Lung microvascular endothelial cell (primary cell): ENCODE data around the gene BLNK. TPM values are rescaled to one million over a fixed set of nuclear protein-coding genes. Genes with fewer than 3 reads are reported as not detected.
"Not testable (repeated sequence)": the region's sequence is repeated elsewhere in the genome, so short reads cannot be mapped to it uniquely, and the experiment has no call there.

Experiments used
- DNase-seq, 2 donors: peaks; one replicate each; pipeline versions ENCODE4 v3.0.0 to v3.0.0-alpha.2; 2010; ENCODE audit warnings: low read depth in 2 of 2
- total RNA-seq: library from RNA; depleted of rRNA; stranded (reverse); fragments of >200 nt; gene quantifications from 2 replicates; pipeline ENCODE4 v1.2.1, GENCODE V29; 2014

BLNK gene
- total RNA-seq, 1 donor from 2014 or later: not detected

GRCh38 chr10:96227206-96227605 is 44.2 kb downstream of the BLNK start:
- DNase-seq: no peak

GRCh38 chr10:96225119-96225518 is 46.2 kb downstream of the BLNK start:
- no peak for DNase-seq

GRCh38 chr10:96222908-96223307 is 48.5 kb downstream of the BLNK start:
- no peak for DNase-seq

- DNase-seq: no peak
Measured at GRCh38 chr10:96222441-96222840, 48.9 kb downstream of the BLNK start.

GRCh38 chr10:96218826-96219225 is 52.5 kb downstream of the BLNK start:
- no peak for DNase-seq

- no peak for DNase-seq
Measured at GRCh38 chr10:96217711-96218110, 53.7 kb downstream of the BLNK start.

- DNase-seq: no peak
Measured at GRCh38 chr10:96216775-96217174, 54.6 kb downstream of the BLNK start.

GRCh38 chr10:96212911-96213310 is 58.5 kb downstream of the BLNK start:
- DNase-seq: no peak

GRCh38 chr10:96211764-96212163 is 59.6 kb downstream of the BLNK start:
- DNase-seq: no peak

- DNase-seq: no peak
Measured at GRCh38 chr10:96208946-96209345, 62.4 kb downstream of the BLNK start.

GRCh38 chr10:96208271-96208670 is 63.1 kb downstream of the BLNK start:
- DNase-seq: no peak

- DNase-seq: no peak
Measured at GRCh38 chr10:96205580-96205979, 65.8 kb downstream of the BLNK start.

- DNase-seq: no peak
Measured at GRCh38 chr10:96201525-96201924, 69.8 kb downstream of the BLNK start.

GRCh38 chr10:96189505-96189904 is 81.9 kb downstream of the BLNK start:
- DNase-seq: not testable (repeated sequence)

- DNase-seq: no peak
Measured at GRCh38 chr10:96188916-96189315, 82.5 kb downstream of the BLNK start.

- DNase-seq: no peak
Measured at GRCh38 chr10:96188421-96188820, 82.9 kb downstream of the BLNK start.

GRCh38 chr10:96176985-96177384 is 94.4 kb downstream of the BLNK start:
- no peak for DNase-seq

GRCh38 chr10:96172666-96173065 is 98.7 kb downstream of the BLNK start:
- DNase-seq: no peak

- DNase-seq: no peak
Measured at GRCh38 chr10:96170230-96170629, 101.1 kb downstream of the BLNK start.

GRCh38 chr10:96168546-96168945 is 102.8 kb downstream of the BLNK start:
- no peak for DNase-seq

GRCh38 chr10:96165726-96166125 is 105.6 kb downstream of the BLNK start:
- DNase-seq: no peak

GRCh38 chr10:96153070-96153469 is 118.3 kb downstream of the BLNK start:
- peak in 1 of 2 donors; percentile 10 for DNase-seq

- no peak for DNase-seq
Measured at GRCh38 chr10:96152437-96152836, 118.9 kb downstream of the BLNK start.
